Natural killer cell (primary cell): ENCODE results near the gene CAST. TPM values are rescaled to one million over a fixed set of nuclear protein-coding genes. Genes with fewer than 3 reads are reported as not detected.
A peak's percentile ranks its signal among the peaks of the same experiment; 100 is the strongest.

Experiments used
- ATAC-seq, 3 donors: fragments of 150-1000 bp in 2 of 3; fragments of 200-7000 bp in 1 of 3; cut with Tn5 transposase; 1 replicate in 1 of 3; 2 replicates in 2 of 3; pipeline ENCODE4 v1.10.0; 2021; ENCODE audit warnings: mild to moderate bottlenecking in 2 of 3, moderate library complexity in 2 of 3
- DNase-seq, 2 donors: peaks; one replicate each; pipeline versions ENCODE4 v3.0.0 to v3.0.0-alpha.2; 2013 to 2021; ENCODE audit warnings: mixed read lengths in 1 of 2
- H3K27ac ChIP-seq: one replicate; pipeline ENCODE4 v1.5.1; 2013; ENCODE audit warnings: mild to moderate bottlenecking, low read length
- H3K27me3 ChIP-seq: one replicate; pipeline ENCODE4 v1.6.1; 2013; ENCODE audit warnings: low read length; ENCODE audit not compliant: control insufficient read depth, insufficient read depth
- H3K36me3 ChIP-seq: one replicate; pipeline ENCODE4 v1.6.1; 2013; ENCODE audit warnings: low read length; ENCODE audit not compliant: control insufficient read depth, insufficient read depth
- H3K4me1 ChIP-seq: one replicate; pipeline ENCODE4 v1.6.1; 2013; ENCODE audit warnings: low read length; ENCODE audit not compliant: control insufficient read depth, insufficient read depth
- H3K4me3 ChIP-seq: one replicate; pipeline ENCODE4 v1.5.1; 2013; ENCODE audit warnings: low read length
- H3K9me3 ChIP-seq: one replicate; pipeline ENCODE4 v1.6.1; 2013; ENCODE audit warnings: low read length; ENCODE audit not compliant: control insufficient read depth, insufficient read depth
- H3K27ac Mint-ChIP-seq, 2 donors: one replicate each; pipeline ENCODE4 v1.8.0; 2022; ENCODE audit warnings: mild to moderate bottlenecking in 2 of 2, mixed read lengths in 2 of 2, moderate library complexity in 1 of 2
- H3K27me3 Mint-ChIP-seq, 2 donors: one replicate each; pipeline ENCODE4 v1.8.0; 2022; ENCODE audit warnings: low read depth in 2 of 2, mixed read lengths in 2 of 2
- H3K36me3 Mint-ChIP-seq: one replicate; pipeline ENCODE4 v1.8.0; 2022; ENCODE audit warnings: mixed read lengths
- H3K4me1 Mint-ChIP-seq, 2 donors: one replicate each; pipeline ENCODE4 v1.8.0; 2022; ENCODE audit warnings: mixed read lengths in 2 of 2
- H3K4me3 Mint-ChIP-seq: one replicate; pipeline ENCODE4 v1.8.0; 2022; ENCODE audit warnings: mild to moderate bottlenecking, moderate library complexity, mixed read lengths
- H3K9me3 Mint-ChIP-seq, 2 donors: one replicate each; pipeline ENCODE4 v1.8.0; 2022; ENCODE audit warnings: mixed read lengths in 2 of 2
- CTCF ChIP-seq: fragments of 200-600 bp; IDR thresholded peaks from one replicate; pipeline ENCODE4 v1.8.0; 2022; ENCODE audit warnings: antibody characterized with exemption
- WGBS: methylation state at CpG from one replicate; pipeline ENCODE4 v1.1.7; 2013; ENCODE audit warnings: missing lambda C conversion rate; ENCODE audit not compliant: insufficient coverage; 5-methylcytosine and 5-hydroxymethylcytosine counted together
- intact Hi-C: fragments of 100-400 bp; cut with micrococcal nuclease; formaldehyde crosslinking; loops from one replicate; pipeline ENCODE4 v1.14.2; 2022
- total RNA-seq, 4 donors: library from RNA; stranded (reverse); fragments of 120-200 nt in 1 of 4; gene quantifications; one replicate each; pipeline versions ENCODE4 v1.2.3 to v1.2.4, GENCODE V29; 2013 to 2022

Gene CAST
- total RNA-seq, 3 donors from 2014 or later (not counting 1 experiment from before 2014, with no cell fraction given) = 364 to 414 (median 376) TPM

- Mint-ChIP-seq H3K36me3 (no peaks in the 10 kb centered on the region), H3K27me3 (no peaks in the 10 kb centered on the region), H3K9me3 (no peaks in the 10 kb centered on the region), H3K27ac (peak overlapping the region; percentile 31 to 67), H3K4me1 (peaks cover 28 to 36% of the 10 kb centered on the region in 2 donors), H3K4me3 (no peak overlapping the region)
- peaks cover 49% of the 10 kb centered on the region for H3K36me3 ChIP-seq
- ATAC-seq = no peak
- 91% methylated on average over 1 of the region's 1 CpG for WGBS
- no peaks in the 10 kb centered on the region for H3K4me1 ChIP-seq
- no peak overlapping the region for H3K4me3 ChIP-seq
- intact Hi-C loops = no loop called here
- H3K27ac ChIP-seq = no peak overlapping the region
- DNase-seq = no peak
- no peak for TF ChIP-seq CTCF
- H3K9me3 ChIP-seq = no peaks in the 10 kb centered on the region
- H3K27me3 ChIP-seq = no peaks in the 10 kb centered on the region
Observed at GRCh38 chr5:96725257-96725656, 63.1 kb downstream of the CAST start.

DNA sequence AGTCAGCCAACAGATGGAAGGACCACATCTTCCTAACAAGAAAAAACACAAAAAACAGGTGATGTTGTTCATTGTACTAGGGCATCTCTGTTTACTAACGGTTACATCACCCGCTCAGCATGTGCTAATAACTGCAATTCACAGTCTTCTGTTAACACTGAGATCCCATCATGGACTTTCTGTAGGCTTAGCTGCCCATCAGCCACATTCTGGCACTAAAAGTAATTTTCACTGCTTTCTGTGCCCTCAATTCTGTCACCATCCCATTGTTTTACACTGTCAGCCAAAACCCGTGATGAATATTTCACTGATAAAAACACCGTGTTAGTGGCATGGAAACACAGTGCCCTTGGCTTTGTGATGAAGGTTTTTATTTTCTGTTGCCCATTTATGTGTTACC lies 64.6 kb downstream of the CAST start:
- 96% methylated on average over 4 of the region's 4 CpGs for WGBS
- H3K4me1 ChIP-seq = no peaks in the 10 kb centered on the region
- no peak for ATAC-seq
- no peaks in the 10 kb centered on the region for H3K9me3 ChIP-seq
- no peaks in the 10 kb centered on the region for H3K27me3 ChIP-seq
- H3K4me3 Mint-ChIP-seq = no peak overlapping the region
- peaks cover 58% of the 10 kb centered on the region for H3K36me3 ChIP-seq
- no peak for TF ChIP-seq CTCF
- H3K27ac Mint-ChIP-seq = peak overlapping the region; percentile 36 to 56
- H3K9me3 Mint-ChIP-seq = no peaks in the 10 kb centered on the region
- H3K4me3 ChIP-seq = no peak overlapping the region
- no peaks in the 10 kb centered on the region for H3K27me3 Mint-ChIP-seq
- H3K27ac ChIP-seq = no peak overlapping the region
- H3K4me1 Mint-ChIP-seq = peaks cover 15 to 25% of the 10 kb centered on the region in 2 donors
- no peak for DNase-seq
- intact Hi-C loops = no loop called here
- H3K36me3 Mint-ChIP-seq = no peaks in the 10 kb centered on the region

DNA sequence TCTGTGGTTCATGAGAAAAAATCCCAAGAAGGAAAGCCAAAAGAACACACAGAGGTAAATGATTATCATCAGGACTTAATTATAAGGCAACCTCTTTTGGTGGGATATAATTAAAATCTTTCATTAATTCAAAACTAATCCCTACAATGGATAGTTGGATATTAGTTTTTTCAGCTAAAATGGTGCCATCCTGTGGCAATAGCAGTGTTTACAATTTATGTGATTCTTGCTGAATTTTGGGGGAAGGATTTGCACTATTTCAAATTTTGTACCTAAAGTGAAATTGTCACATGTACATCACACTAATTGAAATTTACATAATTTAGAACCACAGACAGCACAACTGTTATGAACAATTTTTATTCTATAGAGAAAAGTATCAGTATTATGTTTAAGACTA lies 67.0 kb downstream of the CAST start:
- H3K27me3 ChIP-seq = no peaks in the 10 kb centered on the region
- no peaks in the 10 kb centered on the region for H3K9me3 ChIP-seq
- H3K27me3 Mint-ChIP-seq = no peaks in the 10 kb centered on the region
- DNase-seq (peak in 1 of 2 donors; percentile 31), ATAC-seq (no peak)
- peaks cover 9 to 21% of the 10 kb centered on the region in 2 donors for H3K4me1 Mint-ChIP-seq
- no peak overlapping the region for H3K4me3 ChIP-seq
- intact Hi-C loops = loop anchor here (2.0 kb wide), 1 partner anchor 114 kb away; no protein-coding TSS in a partner anchor
- H3K36me3 Mint-ChIP-seq = no peaks in the 10 kb centered on the region
- no peaks in the 10 kb centered on the region for H3K4me1 ChIP-seq
- no peak overlapping the region for H3K27ac ChIP-seq
- no peak overlapping the region for H3K4me3 Mint-ChIP-seq
- H3K36me3 ChIP-seq = peaks cover 46% of the 10 kb centered on the region
- H3K27ac Mint-ChIP-seq = peak overlapping the region; percentile 63 to 67
- peak; percentile 32 for TF ChIP-seq CTCF
- H3K9me3 Mint-ChIP-seq = no peaks in the 10 kb centered on the region

DNA sequence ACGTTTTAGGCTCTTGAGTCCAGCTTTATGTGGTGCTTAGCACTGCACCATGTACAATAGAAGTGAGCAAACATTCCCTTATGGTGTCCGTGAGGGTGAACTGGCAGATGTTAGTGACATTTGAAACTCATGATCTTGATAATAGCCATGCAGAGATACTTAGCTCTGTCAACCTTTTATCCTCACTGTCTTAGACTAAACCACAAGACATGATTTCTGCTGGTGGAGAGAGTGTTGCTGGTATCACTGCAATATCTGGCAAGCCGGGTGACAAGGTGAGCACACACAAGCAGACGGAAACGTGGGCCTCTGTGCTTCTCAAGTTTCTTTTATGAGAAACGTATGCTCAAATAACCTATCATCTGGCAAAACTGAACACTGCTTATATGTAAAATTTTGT lies 68.4 kb downstream of the CAST start:
- Histone ChIP-seq H3K4me1 (no peaks in the 10 kb centered on the region), H3K36me3 (peaks cover 42% of the 10 kb centered on the region), H3K27me3 (no peaks in the 10 kb centered on the region), H3K27ac (no peak overlapping the region), H3K9me3 (no peaks in the 10 kb centered on the region), H3K4me3 (no peak overlapping the region)
- no peak for DNase-seq
- Mint-ChIP-seq H3K9me3 (no peaks in the 10 kb centered on the region), H3K4me1 (peaks cover 21 to 31% of the 10 kb centered on the region in 2 donors), H3K4me3 (no peak overlapping the region), H3K27me3 (no peaks in the 10 kb centered on the region), H3K27ac (peak overlapping the region in 1 of 2 donors; percentile 63), H3K36me3 (no peaks in the 10 kb centered on the region)
- ATAC-seq = no peak
- WGBS = 99% methylated on average over 6 of the region's 6 CpGs
- intact Hi-C loops = no loop called here
- no peak for TF ChIP-seq CTCF
